Mammary epithelial cell (primary cell): ENCODE results near the gene MSANTD1.

Source experiments
- EZH2 ChIP-seq: IDR thresholded peaks from 2 replicates; pipeline ENCODE4 v1.6.1; 2012; ENCODE audit warnings: low read length, inconsistent platforms, borderline replicate concordance
- TF ChIP-seq, protein P1 (sequence below), 2 donors: IDR thresholded peaks in 1 of 2; conservative IDR thresholded peaks in 1 of 2; 2 replicates each; pipeline ENCODE4 v1.5.1; 2011 to 2012; ENCODE audit warnings: inconsistent platforms in 2 of 2, low read length in 2 of 2, mild to moderate bottlenecking in 2 of 2, control low read depth in 1 of 2, low read depth in 1 of 2; ENCODE audit not compliant: insufficient read depth in 1 of 2; ENCODE audit errors: extremely low read depth in 1 of 2

DNA sequence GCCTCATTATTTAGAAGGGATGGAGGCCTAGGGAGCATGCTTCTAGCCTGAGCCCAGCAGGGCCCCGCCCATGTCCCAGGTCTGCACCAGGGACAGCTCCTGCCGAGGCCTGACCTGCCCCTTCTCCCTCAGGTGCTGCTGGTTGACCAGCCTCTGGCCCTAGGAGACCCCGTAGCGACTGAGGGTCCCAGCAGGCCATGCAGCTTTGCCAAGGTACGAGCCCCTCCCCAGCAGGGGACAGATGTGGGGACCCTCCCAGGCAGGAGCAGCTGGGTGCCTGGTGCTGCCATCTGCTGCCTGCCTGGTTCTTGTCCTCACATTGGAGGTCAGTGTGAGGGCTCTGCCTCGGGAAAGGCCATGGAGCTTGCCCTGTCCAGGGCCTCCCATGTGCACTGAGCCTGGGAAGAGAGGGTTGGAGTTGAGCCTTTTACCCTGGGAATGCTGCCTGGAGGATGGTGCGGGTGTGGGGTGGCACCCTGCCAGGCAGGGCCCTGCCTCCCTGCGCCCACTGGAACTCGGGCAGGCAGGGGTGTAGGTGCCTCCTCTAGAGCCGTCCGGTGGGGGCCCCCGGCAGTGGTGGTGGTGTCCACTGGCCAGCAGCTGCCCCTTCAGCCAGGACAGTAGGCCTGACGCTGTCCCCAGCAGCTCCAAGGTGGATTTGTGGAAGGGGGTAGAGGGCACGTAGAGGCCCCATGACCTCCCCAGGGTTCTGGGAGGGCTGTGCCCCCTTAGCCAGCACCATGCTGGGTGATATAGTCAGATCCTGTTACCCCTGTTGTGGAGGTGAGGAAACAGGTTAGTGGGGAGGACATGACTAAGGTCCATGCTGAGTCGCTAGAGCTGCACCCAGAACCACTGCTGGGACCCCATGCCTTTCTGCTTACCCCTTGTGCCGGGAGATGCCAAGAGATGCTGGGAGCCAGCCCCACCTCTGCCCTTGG lies 2.2 kb upstream of the MSANTD1 start:
- TF ChIP-seq, protein P1, sequence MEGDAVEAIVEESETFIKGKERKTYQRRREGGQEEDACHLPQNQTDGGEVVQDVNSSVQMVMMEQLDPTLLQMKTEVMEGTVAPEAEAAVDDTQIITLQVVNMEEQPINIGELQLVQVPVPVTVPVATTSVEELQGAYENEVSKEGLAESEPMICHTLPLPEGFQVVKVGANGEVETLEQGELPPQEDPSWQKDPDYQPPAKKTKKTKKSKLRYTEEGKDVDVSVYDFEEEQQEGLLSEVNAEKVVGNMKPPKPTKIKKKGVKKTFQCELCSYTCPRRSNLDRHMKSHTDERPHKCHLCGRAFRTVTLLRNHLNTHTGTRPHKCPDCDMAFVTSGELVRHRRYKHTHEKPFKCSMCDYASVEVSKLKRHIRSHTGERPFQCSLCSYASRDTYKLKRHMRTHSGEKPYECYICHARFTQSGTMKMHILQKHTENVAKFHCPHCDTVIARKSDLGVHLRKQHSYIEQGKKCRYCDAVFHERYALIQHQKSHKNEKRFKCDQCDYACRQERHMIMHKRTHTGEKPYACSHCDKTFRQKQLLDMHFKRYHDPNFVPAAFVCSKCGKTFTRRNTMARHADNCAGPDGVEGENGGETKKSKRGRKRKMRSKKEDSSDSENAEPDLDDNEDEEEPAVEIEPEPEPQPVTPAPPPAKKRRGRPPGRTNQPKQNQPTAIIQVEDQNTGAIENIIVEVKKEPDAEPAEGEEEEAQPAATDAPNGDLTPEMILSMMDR (conservative IDR thresholded peaks at IDR 0.05 in 1 of 2, IDR thresholded peaks at IDR 0.05 in 1 of 2; ENCODE audit: extremely low read depth in 1 of 2, insufficient read depth in 1 of 2, low read depth in 1 of 2, low read length in 2 of 2): no peak
- no peak for TF ChIP-seq EZH2
